GM12872 (cell line): Measurements from ENCODE around the gene PHEX.

Source experiments
- TF ChIP-seq, protein P1 (sequence below): IDR thresholded peaks from 3 replicates; pipeline ENCODE4 v1.5.1; 2011; ENCODE audit warnings: low read depth, mild to moderate bottlenecking, low read length, moderate library complexity; ENCODE audit not compliant: insufficient read depth

Gene PHEX

DNA sequence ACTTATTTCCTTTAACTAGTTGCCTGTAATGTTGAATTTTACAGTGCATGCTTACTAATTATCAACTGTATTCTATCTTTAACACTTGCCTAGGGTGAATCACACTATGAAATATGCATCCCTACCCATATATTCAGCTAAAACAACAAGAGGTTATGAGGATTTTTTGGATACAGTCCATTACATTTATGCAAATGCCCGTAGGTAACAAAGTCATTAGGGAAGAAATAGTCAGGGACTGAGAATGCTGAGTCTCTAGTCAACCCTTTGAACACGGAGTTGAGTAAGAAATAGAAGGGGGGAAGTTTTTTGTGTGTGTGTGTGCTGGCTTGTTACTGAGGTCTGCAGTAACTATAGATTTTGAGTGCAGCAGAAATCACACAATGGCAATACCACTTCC is 214.5 kb downstream of the PHEX start:
- TF ChIP-seq, protein P1, sequence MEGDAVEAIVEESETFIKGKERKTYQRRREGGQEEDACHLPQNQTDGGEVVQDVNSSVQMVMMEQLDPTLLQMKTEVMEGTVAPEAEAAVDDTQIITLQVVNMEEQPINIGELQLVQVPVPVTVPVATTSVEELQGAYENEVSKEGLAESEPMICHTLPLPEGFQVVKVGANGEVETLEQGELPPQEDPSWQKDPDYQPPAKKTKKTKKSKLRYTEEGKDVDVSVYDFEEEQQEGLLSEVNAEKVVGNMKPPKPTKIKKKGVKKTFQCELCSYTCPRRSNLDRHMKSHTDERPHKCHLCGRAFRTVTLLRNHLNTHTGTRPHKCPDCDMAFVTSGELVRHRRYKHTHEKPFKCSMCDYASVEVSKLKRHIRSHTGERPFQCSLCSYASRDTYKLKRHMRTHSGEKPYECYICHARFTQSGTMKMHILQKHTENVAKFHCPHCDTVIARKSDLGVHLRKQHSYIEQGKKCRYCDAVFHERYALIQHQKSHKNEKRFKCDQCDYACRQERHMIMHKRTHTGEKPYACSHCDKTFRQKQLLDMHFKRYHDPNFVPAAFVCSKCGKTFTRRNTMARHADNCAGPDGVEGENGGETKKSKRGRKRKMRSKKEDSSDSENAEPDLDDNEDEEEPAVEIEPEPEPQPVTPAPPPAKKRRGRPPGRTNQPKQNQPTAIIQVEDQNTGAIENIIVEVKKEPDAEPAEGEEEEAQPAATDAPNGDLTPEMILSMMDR: no peak

DNA sequence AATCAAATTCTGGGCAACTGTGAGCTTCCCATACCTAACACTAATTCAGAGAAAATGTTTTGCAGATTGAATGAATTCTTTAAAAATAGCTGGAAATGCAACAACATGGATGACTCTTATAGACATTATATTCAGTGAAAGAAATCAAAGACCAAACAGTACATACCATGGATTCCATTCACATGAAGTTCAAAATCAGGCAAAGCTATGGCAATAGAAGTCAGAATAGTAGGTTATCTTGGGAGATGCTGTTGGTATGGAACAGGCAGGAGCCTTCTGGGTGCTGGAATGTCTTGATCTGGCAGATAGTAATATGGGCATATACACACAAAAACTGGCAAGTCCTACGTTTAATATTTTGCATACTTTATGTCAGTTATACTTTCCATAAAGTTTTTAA is 215.0 kb downstream of the PHEX start:
- TF ChIP-seq, protein P1: no peak

DNA sequence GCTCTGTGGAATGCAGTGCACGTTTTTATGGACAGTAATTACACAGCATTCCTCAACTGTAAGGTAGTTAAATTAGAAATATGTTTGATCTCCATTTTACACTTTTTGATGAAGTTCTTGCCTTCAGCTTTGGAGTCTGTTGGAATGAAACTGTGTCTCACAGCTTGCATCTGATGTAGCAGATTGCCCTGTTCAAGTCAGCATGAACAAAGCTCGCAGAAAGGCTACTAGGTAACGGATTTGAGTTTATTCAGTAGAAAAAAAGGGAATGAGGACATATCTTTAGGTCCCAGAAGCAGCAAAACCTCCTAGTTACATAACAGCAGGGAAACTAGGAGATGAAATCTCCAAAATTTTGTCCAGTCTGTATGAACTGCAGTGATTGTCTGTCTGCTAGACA is 216.3 kb downstream of the PHEX start:
- TF ChIP-seq, protein P1: no peak

DNA sequence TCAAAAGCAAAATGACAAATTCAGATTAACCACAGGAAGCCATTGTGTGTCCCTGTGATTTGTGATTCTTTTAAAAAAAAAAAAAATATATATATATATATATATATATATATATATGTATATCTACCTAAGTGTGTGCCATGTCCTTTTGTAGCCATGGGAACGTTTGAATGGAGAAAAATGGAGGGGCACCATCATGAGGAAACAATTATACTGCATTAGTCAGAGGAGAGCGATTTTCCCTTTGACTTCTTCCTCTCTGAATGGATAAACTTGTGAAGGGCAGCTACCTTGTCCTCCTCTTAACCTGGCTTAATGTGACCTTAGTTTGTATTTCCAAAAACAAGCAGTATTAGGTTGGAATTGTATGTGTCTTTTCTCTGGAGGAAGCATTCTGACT is 217.2 kb downstream of the PHEX start:
- TF ChIP-seq, protein P1: no peak

DNA sequence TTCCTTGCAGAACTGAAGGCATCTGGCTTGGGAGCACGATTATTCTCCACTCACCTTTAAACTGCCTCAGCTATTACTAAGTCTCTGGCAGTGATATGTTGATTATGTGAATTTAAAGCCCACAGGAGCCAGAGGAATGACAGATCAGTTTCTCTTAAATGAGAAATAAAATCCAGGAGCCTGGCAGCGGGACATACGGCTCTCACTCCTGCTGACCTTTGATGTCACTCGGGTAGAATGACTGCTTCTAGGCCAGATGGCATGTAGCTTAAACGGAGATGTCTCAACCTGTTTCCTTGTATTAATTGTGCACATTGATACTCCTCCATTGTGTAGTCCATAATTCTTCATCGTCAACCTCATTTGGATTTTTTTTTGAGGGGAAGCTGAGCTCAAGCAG is 236.6 kb downstream of the PHEX start:
- TF ChIP-seq, protein P1: no peak

DNA sequence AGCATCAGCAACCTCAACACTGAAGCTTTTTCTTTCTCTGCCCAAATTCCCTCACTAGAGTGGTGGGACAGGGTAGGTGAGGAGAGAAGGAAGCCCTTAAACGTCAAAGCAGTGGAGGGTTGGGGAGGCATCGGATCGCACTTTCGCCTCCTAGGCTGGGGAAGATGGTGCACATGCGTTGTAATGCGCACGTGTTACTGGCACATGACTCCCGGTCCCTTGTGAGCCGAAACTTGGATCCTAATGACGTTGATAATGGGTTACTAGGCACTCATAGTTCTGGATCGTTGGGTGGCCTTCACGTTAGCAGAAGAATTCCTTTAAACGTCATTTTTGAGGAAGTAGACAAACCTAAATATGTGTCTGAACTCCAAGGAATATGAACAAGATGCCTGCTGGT is 240.5 kb downstream of the PHEX start, which contains the start of gene CBLL2:
TSS of gene CBLL2 (plus strand) at position 301 of the 400 bp plus-strand sequence. CDS start at position 380, 79 bp downstream.
- TF ChIP-seq, protein P1: no peak

DNA sequence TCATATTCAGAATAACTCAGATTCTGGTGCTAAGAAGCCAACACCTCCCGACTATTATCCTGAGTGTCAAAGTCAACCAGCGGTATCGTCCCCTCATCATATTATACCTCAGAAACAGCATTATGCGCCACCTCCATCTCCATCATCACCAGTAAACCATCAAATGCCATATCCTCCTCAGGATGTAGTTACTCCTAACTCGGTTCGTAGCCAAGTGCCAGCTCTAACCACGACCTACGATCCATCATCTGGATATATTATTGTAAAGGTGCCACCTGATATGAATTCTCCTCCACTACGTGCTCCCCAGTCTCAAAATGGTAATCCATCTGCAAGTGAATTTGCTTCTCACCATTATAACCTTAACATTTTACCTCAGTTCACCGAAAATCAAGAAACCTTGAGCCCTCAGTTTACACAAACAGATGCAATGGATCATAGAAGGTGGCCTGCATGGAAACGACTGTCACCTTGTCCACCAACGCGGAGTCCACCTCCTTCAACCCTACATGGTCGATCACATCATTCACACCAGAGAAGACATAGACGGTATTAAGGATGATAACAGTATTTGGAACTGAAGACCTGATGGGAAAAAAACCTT is 241.7 kb downstream of the PHEX start:
- TF ChIP-seq, protein P1: no peak

DNA sequence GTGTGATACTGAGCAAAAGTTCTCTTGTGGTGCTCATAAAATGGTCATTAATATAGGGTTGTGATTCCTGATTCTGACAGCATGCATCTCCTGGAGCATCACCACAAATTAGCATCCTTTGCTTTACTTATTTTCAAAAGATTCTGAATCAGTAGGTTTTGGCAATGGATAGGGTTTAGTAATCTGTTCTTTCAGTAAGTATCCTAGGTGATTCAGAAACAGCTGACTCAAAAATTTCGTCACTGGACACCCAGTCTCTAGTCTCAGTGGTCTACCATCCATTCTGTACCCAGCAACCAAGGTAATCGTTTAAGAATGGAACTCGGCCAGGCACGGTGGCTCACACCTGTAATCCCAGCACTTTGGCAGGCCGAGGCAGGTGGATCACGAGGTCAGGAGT is 244.7 kb downstream of the PHEX start:
- TF ChIP-seq, protein P1: no peak
